ENCODE measurements around the gene NUDC. TPM values are rescaled to one million over a fixed set of nuclear protein-coding genes. Genes with fewer than 3 reads are reported as not detected.
A peak's percentile ranks its signal among the peaks of the same experiment; 100 is the strongest.

The NUDC gene
- total and polyA plus RNA-seq, 2 of the 13 experiments (the other 11 are each of a cell fraction or from before 2014, with no cell fraction given), result 34.7 to 104 TPM

- TF ChIP-seq AKNA (CRISPR knock-in tag; IDR thresholded peaks at IDR 0.05; ENCODE audit: borderline replicate concordance) (no peak), THAP7 (CRISPR knock-in tag; IDR thresholded peaks at IDR 0.05) (peak; percentile 62; the same call in 1 of the 2 replicates), ZGPAT (CRISPR knock-in tag; IDR thresholded peaks at IDR 0.05) (peak; percentile 82), CENPX (CRISPR knock-in tag; IDR thresholded peaks at IDR 0.05) (no peak), NFIC (IDR thresholded peaks at IDR 0.05; ENCODE audit: low read length) (no peak), RCOR2 (CRISPR knock-in tag; IDR thresholded peaks at IDR 0.05) (no peak), ZNF614 (CRISPR knock-in tag; IDR thresholded peaks at IDR 0.05; ENCODE audit: borderline replicate concordance) (no peak), MXI1 (IDR thresholded peaks at IDR 0.05; ENCODE audit: borderline replicate concordance, low read depth, low read length) (peak; percentile 73; the same call in 1 of the 3 replicates), IKZF4 (CRISPR knock-in tag; IDR thresholded peaks at IDR 0.05; ENCODE audit: borderline replicate concordance, low read depth, not compliant biosample characterization) (peak; percentile 64), USF2 (IDR thresholded peaks at IDR 0.05; ENCODE audit: low read depth, low read length) (no peak), USF2 (CRISPR knock-in tag; IDR thresholded peaks at IDR 0.05; ENCODE audit: borderline replicate concordance) (no peak), TSC22D2 (CRISPR knock-in tag; IDR thresholded peaks at IDR 0.05; ENCODE audit: borderline replicate concordance) (no peak; the same call in 1 of the 2 replicates), RAD21 (CRISPR knock-in tag; IDR thresholded peaks at IDR 0.05) (peak; percentile 59), SOX6 (IDR thresholded peaks at IDR 0.05) (no peak), SOX6 (CRISPR knock-in tag; IDR thresholded peaks at IDR 0.05) (peak; percentile 71), NR0B2 (CRISPR knock-in tag; IDR thresholded peaks at IDR 0.05) (peak; percentile 94; the same call in 1 of the 2 replicates), KLF15 (CRISPR knock-in tag; IDR thresholded peaks at IDR 0.05; ENCODE audit: borderline replicate concordance) (peak; percentile 52; the same call in 1 of the 2 replicates)
Observed at GRCh38 chr1:26921540-26922430, at the start of gene NUDC (continued).

Measured in HepG2 (cell line).